Measurements from ENCODE around the gene KANTR.

Gene KANTR

GRCh38 chrX:53171356-53171755 is 77.4 kb downstream of the KANTR start:
- no peaks in the 10 kb centered on the region for H3K36me3 ChIP-seq (ENCODE audit: insufficient read depth, low read length)
- no peak overlapping the region for H3K4me3 ChIP-seq (ENCODE audit: low read length)
- no peaks in the 10 kb centered on the region for H3K4me1 ChIP-seq (ENCODE audit: insufficient read depth, low read length)
- no peaks in the 10 kb centered on the region for H3K27me3 ChIP-seq (ENCODE audit: insufficient read depth, low read length)
- no peak overlapping the region for H2AFZ ChIP-seq (ENCODE audit: low read depth, low read length)
- H3K9me3 ChIP-seq (ENCODE audit: low read length): no peaks in the 10 kb centered on the region
